ENCODE results near the gene MPZL1. TPM values are rescaled to one million over a fixed set of nuclear protein-coding genes. Genes with fewer than 3 reads are reported as not detected.
A peak's percentile ranks its signal among the peaks of the same experiment; 100 is the strongest.

The MPZL1 gene
- total RNA-seq, 4 donors from 2014 or later, result 23.1 to 87.7 (median 66.6) TPM

GRCh38 chr1:167791281-167792187 is 69.8 kb downstream of the MPZL1 start:
- Histone ChIP-seq H3K4me1 (no peaks in the 10 kb centered on the region), H3K36me3 (peaks cover 0 to 25% (median 0%) of the 10 kb centered on the region in 3 donors)
- DNase-seq, result peak in 1 of 3 donors; percentile 68

GRCh38 chr1:167792188-167792565 is 70.4 kb downstream of the MPZL1 start:
- no peak for TF ChIP-seq POLR2A (IDR thresholded peaks at IDR 0.05)
- TF ChIP-seq CTCF (IDR thresholded peaks at IDR 0.05), result no peak
- Histone ChIP-seq H3K27ac (no peak overlapping the region), H3K9me3 (no peaks in the 10 kb centered on the region), H3K4me3 (no peak overlapping the region), H3K27me3 (no peaks in the 10 kb centered on the region), H3K36me3 (peaks cover 0 to 25% (median 0%) of the 10 kb centered on the region in 3 donors), H3K4me1 (no peaks in the 10 kb centered on the region)
- DNase-seq, result no peak

More at GRCh38 chr1:167791281-167792187, 69.8 kb downstream of the MPZL1 start:
- H3K4me3 ChIP-seq, result no peak overlapping the region
- peak overlapping the region in 1 of 4 donors; percentile 44 for H3K27ac ChIP-seq
- TF ChIP-seq POLR2A (IDR thresholded peaks at IDR 0.05) (no peak), CTCF (IDR thresholded peaks at IDR 0.05) (no peak)
- no peaks in the 10 kb centered on the region for H3K9me3 ChIP-seq
- H3K27me3 ChIP-seq, result no peaks in the 10 kb centered on the region

GRCh38 chr1:167794043-167794442 is 72.3 kb downstream of the MPZL1 start:
- H3K9me3 ChIP-seq, result no peaks in the 10 kb centered on the region
- H3K4me1 ChIP-seq, result no peaks in the 10 kb centered on the region
- H3K27ac ChIP-seq, result no peak overlapping the region
- no peak overlapping the region for H3K4me3 ChIP-seq
- peaks cover 0 to 11% (median 0%) of the 10 kb centered on the region in 3 donors for H3K36me3 ChIP-seq
- TF ChIP-seq CTCF (IDR thresholded peaks at IDR 0.05), result no peak
- no peak for TF ChIP-seq POLR2A (IDR thresholded peaks at IDR 0.05)
- DNase-seq, result no peak
- no peaks in the 10 kb centered on the region for H3K27me3 ChIP-seq

- Histone ChIP-seq H3K4me1 (no peaks in the 10 kb centered on the region), H3K36me3 (no peaks in the 10 kb centered on the region), H3K4me3 (no peak overlapping the region), H3K27me3 (no peaks in the 10 kb centered on the region), H3K27ac (peak overlapping the region in 3 of 4 donors; percentile 18 to 56 (median 27)), H3K9me3 (no peaks in the 10 kb centered on the region)
- TF ChIP-seq POLR2A (IDR thresholded peaks at IDR 0.05) (no peak), CTCF (IDR thresholded peaks at IDR 0.05) (no peak)
- no peak for DNase-seq
These were observed 74.3 kb downstream of the MPZL1 start for GRCh38 chr1:167795810-167796740.

- Histone ChIP-seq H3K4me3 (no peak overlapping the region), H3K27ac (peak overlapping the region in 2 of 4 donors; percentile 7 to 56), H3K9me3 (no peaks in the 10 kb centered on the region), H3K27me3 (no peaks in the 10 kb centered on the region), H3K36me3 (no peaks in the 10 kb centered on the region), H3K4me1 (no peaks in the 10 kb centered on the region)
- no peak for TF ChIP-seq CTCF (IDR thresholded peaks at IDR 0.05)
- TF ChIP-seq POLR2A (IDR thresholded peaks at IDR 0.05), result no peak
- peak in 1 of 3 donors; percentile 69 for DNase-seq
These were observed 75.2 kb downstream of the MPZL1 start for GRCh38 chr1:167797015-167797414.
